Activated CD8-positive, alpha-beta memory T cell treated with anti-CD3 and anti-CD28 coated beads for 24 hours (primary cell): ENCODE data around the gene PCDH9.

ENCODE experiments used
- DNase-seq: peaks from one replicate; pipeline ENCODE4 v3.0.0-alpha.2; 2020

PCDH9 gene

GRCh38 chr13:67229481-67230403 is at the start of gene PCDH9:
Gene PCDH9, minus strand, starts transcription at chr13:67230336. Its CDS starts 1,896 bp downstream, at chr13:67228440.
- no peak for DNase-seq

- DNase-seq, result no peak
Observed at GRCh38 chr13:67278235-67278634, 48.1 kb upstream of the PCDH9 start.

- no peak for DNase-seq
Observed at GRCh38 chr13:67277581-67277980, 47.4 kb upstream of the PCDH9 start.

GRCh38 chr13:67275351-67275960 is 45.3 kb upstream of the PCDH9 start:
- DNase-seq, result no peak

GRCh38 chr13:67273001-67273400 is 42.9 kb upstream of the PCDH9 start:
- no peak for DNase-seq

- DNase-seq, result no peak
Observed at GRCh38 chr13:67267136-67267535, 37.0 kb upstream of the PCDH9 start.

GRCh38 chr13:67259208-67259607 is 29.1 kb upstream of the PCDH9 start:
- no peak for DNase-seq

GRCh38 chr13:67258482-67258881 is 28.3 kb upstream of the PCDH9 start:
- DNase-seq, result no peak

- DNase-seq, result no peak
Observed at GRCh38 chr13:67238861-67239260, 8.7 kb upstream of the PCDH9 start.

- DNase-seq, result no peak
Observed at GRCh38 chr13:67238277-67238859, 8.2 kb upstream of the PCDH9 start.

- no peak for DNase-seq
Observed at GRCh38 chr13:67235265-67235664, 5.1 kb upstream of the PCDH9 start.

- no peak for DNase-seq
Observed at GRCh38 chr13:67232384-67232783, 2.2 kb upstream of the PCDH9 start.

GRCh38 chr13:67231289-67232000 is 1.3 kb upstream of the PCDH9 start:
- no peak for DNase-seq

GRCh38 chr13:67230404-67231288 is 510 bp upstream of the PCDH9 start:
- peak; percentile 95 for DNase-seq

GRCh38 chr13:67228916-67229315 is 1.2 kb downstream of the PCDH9 start:
- DNase-seq, result no peak

GRCh38 chr13:67228031-67228430 is 2.1 kb downstream of the PCDH9 start:
- no peak for DNase-seq

GRCh38 chr13:67227131-67227983 is 2.8 kb downstream of the PCDH9 start:
- no peak for DNase-seq

- DNase-seq, result no peak
Observed at GRCh38 chr13:67226696-67227095, 3.4 kb downstream of the PCDH9 start.

- no peak for DNase-seq
Observed at GRCh38 chr13:67225252-67226159, 4.6 kb downstream of the PCDH9 start.
